Embryonic facial prominence (tissue), 1 donor: ENCODE data around the gene SNRNP70.
"Not testable (repeated sequence)": the region's sequence is repeated elsewhere in the genome, so short reads cannot be mapped to it uniquely, and the experiment has no call there.

Experiments
- DNase-seq: peaks from one replicate; pipeline ENCODE4 v3.0.0-alpha.2; 2016; ENCODE audit errors: extremely low spot score

The SNRNP70 gene

GRCh38 chr19:49064768-49065611 lies 20.3 kb upstream of the SNRNP70 start, which contains the start of gene NTF4:
NTF4 (minus strand) TSS chr19:49064818; CDS start chr19:49061997, 2,821 bp downstream.
- no peak for DNase-seq

GRCh38 chr19:49065905-49066512 lies 19.2 kb upstream of the SNRNP70 start:
- no peak for DNase-seq

DNA sequence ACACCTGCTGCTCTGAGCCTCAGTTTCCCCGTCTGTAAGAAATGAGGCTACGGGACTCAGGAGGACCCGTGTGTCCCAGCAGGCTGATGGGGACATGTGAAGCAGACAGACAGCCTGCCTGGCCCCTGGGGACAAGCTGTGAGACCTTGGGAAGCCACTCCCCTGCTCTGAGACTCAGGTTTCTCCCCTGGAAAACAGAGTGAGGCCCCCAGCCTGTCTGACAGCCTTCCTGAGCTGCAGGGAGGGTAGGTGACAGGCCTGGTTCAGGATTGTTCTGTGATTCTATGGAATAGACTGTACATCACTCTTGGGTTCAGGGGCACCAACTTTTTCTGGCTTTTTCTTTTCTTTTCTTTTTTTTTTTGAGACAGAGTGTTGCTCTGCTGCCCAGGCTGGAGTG lies 17.7 kb upstream of the SNRNP70 start:
- no peak for DNase-seq

DNA sequence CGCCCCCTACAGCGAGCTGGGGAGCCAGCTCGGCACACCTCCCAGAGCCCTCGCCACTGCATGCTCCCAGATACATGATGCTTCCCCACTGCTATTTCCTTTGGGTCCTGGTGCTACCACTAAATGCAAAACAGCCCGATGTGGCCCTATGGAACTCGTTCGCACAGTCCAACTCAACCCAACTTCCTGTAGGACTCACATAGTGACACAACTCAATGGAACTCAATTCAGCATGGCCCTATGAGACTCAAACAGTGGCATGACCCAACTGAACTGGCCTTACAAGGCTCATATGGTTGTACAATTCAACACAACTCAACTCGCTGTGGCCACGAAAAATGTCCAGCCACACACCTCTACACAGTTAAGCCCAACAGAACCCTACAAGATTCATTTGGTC lies 16.2 kb upstream of the SNRNP70 start:
- DNase-seq: no peak

DNA sequence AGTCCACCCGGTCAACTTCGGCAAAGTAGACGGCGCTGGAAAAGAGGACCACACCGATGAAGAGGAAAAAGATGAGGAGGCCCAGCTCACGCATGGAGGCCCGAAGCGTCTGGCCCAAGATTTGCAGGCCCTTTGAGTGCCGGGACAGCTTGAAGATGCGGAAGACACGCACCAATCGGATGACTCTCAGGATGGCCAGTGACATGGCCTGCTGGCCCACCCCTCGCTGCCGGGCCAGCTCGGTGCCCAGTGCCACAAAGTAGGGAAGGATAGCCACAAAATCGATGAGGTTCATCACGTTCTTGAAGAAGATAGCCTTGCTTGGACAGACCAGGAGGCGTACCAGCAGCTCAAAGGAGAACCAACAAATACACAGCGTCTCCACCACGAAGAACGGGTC lies 14.8 kb upstream of the SNRNP70 start:
- no peak for DNase-seq

DNA sequence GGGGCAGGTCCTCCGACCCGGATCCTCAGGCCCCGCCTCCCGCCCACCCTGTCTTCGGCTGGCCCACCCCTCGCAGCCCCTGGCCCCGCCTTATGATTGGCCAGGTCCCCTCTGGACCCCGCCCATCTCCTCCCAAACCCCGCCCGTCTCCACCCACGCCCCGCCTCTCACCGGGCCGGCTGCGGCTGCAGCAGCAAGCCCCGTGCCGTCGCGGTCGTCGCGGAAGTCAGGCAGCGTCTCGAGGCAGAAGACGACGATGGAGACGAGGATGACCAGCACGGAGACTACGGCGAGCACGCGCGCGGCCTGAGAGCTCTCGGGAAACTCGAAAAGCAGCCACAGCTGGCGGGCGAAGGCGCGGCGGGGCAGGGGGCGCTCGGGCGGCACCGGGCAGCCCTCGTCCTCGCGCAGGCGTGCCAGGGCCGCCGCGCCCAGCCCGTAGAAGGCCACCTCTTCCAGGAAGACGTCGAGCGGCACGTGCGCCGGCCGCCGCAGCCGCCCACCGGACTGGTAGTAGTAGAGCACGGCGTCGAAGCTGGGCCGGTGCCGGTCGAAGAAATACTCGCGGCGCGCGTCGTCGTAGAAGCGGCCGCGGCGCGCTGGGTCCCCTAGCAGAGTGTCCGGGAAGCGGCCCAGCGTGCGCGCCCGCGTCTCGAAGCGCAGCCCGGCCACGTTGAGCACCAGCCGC lies 13.2 kb upstream of the SNRNP70 start:
- DNase-seq: no peak

- DNase-seq: no peak
Measured at GRCh38 chr19:49073514-49074378, 11.5 kb upstream of the SNRNP70 start.

DNA sequence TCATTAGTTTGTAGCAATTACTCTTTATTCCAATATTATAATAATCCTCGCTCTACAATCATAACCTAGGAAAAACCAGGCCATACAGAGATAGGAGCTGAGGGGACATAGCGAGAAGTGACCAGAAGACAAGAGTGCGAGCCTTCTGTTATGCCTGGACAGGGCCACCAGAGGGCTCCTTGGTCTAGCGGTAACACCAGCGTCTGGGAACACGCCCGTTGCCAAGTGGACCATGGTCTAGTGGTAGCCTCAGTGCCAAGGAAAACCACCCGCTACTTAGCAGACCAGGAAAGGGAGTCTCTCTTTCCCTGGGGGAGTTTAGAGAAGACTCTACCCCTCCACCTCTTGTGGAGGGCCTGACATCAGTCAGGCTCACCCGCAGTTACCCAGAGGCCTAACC lies 10.4 kb upstream of the SNRNP70 start:
- DNase-seq: not testable (repeated sequence)

DNA sequence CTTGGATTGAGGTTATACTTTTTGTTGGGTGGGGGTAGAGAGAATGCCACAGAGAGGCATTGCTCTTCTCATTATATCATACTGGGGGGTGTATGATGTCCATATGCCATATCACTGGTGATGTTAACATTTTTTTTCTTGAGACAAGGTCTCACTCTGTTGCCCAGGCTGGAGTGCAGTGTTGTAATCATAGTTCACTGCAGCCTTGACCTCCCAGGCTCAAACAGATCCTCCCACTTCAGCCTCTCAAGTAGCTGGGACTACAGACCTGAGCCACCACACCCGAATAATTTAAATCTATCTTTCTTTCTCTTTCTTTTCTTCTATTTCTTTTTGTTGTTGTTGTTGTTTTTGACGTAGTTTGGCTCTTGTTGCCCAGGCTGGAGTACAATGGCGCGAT lies 4.9 kb upstream of the SNRNP70 start:
- no peak for DNase-seq

- DNase-seq: no peak
Measured at GRCh38 chr19:49081273-49081672, 4.0 kb upstream of the SNRNP70 start.

DNA sequence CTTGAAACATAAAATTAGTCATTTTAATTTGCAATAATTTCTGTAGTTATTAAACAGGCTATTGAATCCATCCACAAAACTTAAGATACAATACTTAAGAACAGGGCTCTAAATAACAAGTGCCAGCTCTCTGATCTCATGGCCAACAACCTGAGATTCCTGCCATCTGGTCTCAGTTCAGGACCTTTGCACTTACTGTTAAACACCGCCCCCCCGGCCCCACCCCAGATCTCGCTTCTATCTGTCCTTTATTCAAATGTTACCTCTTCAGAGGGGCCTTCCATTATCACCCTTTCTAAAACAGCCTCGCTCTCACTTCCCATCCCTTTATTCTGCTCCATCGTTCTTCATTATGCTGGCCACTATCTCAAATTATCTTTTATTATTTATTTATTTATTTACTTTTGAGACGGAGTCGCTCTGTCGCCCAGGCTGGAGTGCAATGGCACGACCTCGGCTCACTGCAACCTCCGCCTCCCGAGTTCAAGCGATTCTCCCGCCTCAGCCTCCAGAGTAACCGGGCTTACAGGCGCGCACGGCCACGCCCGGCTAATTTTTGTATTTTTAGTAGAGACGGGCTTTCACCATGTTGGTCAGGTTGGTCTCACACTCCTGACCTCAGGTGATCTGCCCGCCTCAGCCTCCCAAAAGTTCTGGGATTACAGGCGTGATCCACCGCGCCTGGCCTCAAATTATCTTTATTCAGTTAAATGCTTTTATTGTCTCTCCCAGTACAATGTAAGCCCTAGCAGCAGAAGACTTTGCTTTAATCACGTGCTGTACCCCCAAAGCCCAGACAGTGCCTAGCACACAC lies 838 bp upstream of the SNRNP70 start:
- no peak for DNase-seq

GRCh38 chr19:49085868-49086232 lies 599 bp downstream of the SNRNP70 start:
- no peak for DNase-seq

DNA sequence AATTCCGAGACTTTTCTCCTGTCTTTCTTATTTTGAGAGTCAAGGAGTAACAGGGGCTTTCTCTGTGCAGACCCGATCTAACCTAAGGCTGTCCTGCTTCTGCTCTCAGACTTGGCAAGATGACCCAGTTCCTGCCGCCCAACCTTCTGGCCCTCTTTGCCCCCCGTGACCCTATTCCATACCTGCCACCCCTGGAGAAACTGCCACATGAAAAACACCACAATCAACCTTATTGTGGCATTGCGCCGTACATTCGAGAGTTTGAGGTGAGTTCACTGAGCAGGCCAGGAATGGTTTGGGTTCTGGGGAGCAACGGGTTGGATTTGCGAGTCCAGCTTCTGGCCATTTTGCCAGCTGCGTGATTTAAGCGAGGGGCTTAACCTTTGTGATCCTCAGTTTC lies 1.0 kb downstream of the SNRNP70 start:
- no peak for DNase-seq

DNA sequence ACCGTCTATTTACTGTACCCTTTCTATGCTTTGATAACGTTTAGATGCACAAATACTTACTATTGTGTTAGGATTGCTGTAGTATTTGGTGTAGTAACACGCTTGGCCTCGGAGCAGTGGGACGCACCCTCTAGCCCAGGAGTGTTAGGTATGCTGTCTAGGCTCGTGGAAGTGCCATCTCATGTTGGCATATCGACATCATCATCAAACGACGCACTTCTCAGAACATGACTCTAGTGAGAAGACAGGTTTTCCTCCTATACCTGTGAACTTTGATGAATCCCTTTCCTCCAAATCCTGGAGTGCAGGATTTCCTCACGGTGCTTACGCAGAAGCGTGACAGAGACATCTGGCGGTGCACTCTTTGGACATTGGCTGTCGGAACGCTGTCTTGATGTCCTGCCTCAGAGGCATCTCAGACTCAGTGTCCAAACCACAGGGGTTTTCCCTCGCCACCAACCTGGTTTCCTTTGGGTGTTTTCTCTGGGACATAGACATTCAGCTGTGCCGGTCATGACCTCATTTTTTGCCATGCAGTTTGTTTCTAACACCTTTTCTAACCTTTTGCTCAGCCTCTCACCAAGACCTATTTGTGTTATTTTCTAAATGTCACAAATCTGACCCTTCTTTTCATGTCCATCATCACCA lies 6.3 kb downstream of the SNRNP70 start:
- DNase-seq: no peak

GRCh38 chr19:49092686-49093085 lies 7.4 kb downstream of the SNRNP70 start:
- no peak for DNase-seq

- DNase-seq: no peak
Measured at GRCh38 chr19:49094505-49095482, 9.5 kb downstream of the SNRNP70 start.

- DNase-seq: peak; percentile 44
Measured at GRCh38 chr19:49097453-49098288, 12.4 kb downstream of the SNRNP70 start.

- no peak for DNase-seq
Measured at GRCh38 chr19:49098795-49099194, 13.5 kb downstream of the SNRNP70 start.
